ENCODE measurements around the gene PXMP2.

PXMP2 gene

DNA sequence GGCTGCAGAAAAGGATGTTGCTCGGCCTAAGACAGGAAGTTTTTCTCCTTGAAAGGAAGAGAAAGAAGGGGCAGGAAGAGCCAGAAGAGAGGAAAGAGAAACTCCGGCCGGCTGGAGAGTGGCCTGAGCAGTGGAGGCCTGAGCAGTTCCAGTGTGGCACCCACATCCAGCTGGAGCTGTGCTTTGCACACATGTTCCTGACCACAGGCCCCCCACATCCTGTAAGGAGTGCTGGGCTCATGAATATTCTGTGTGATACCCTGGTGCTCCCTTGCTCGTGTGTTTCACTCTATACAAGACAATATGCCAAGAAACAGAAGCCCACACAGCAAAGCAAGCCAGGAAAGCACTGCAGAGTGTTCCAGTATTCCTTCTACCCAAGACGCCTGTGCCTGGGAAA is 27.3 kb upstream of the PXMP2 start:
- in situ Hi-C loops (cut with MboI; ENCODE audit: low sequenced_read_pairs): no loop called here

DNA sequence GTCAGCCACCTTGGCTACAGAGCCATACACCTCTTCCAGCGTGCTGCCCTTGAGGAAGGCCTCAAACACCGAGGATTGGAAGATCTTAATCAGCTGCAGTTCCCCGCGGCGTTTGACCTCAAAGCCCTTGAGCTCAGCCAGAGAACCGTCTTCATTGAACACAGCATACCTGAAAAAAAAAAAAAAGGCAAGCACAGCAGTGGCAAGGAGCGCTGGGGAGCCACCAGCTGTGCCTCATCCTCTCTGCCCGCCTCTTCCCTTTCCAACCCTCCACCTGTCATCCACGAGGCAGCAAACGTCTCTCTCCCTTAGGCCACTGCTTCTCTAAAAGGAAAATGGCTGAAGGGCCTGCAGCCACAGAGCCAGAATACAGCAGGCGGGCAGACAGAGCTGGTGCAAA is 26.4 kb upstream of the PXMP2 start:
- in situ Hi-C loops (cut with MboI; ENCODE audit: low sequenced_read_pairs): no loop called here

DNA sequence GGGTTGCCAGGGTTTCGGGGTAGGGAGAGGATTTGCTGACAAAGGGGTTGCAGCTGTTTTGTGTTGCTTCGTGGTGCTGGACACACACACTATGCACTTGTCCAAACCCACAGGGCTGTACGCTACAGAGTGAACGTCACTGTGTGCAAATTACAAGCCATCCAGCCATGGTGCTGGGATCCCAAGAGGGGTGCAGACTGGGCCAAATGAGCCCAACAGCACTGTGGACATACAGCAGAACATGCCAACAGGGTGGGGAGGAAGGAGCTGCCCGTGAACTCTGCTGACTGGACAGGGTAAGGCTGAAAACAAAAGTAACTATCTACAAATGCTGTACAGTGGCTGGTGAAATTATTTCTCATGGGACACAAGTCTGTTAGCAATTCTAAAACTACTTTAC is 25.4 kb upstream of the PXMP2 start:
- in situ Hi-C loops (cut with MboI; ENCODE audit: low sequenced_read_pairs): no loop called here

DNA sequence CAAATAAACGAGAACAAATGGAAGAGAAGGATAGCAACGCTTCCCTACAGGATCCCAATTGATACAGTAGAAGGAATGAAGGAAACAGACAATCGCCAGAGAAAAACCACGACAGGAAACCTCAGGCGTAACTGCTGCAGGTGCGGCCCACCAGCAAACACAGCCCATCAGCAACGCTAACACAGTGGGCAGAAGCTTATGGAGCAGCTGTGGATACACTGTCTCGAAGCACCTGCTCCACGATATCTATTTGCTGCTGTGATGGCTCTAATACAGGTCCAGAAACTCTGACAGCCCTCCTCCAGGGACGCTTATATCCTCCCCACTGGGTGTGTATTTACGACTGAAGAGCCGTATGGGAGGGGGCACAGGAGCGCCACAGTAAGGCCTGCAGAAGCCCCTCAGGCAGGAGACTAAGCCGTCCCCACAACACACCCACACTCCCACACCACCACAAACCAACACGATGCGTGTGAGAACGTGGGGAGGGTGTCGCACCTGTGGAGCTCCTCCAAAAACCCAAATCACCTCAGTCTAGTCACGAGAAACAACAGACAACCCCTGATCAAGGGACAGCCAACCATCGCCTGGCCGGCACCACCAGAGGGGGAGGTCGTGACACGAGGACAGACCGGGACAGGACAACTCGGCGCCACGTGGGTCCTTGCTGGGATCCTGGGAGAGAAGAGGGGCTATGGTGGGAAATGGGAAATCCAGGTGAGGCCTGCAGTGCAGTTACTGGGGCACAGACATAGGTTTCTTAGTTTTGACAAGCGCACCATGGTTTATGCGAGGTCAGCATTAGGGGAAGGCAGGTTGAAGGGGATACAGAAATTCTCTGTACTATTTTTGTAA is 24.3 kb upstream of the PXMP2 start:
- in situ Hi-C loops (cut with MboI; ENCODE audit: low sequenced_read_pairs): no loop called here

DNA sequence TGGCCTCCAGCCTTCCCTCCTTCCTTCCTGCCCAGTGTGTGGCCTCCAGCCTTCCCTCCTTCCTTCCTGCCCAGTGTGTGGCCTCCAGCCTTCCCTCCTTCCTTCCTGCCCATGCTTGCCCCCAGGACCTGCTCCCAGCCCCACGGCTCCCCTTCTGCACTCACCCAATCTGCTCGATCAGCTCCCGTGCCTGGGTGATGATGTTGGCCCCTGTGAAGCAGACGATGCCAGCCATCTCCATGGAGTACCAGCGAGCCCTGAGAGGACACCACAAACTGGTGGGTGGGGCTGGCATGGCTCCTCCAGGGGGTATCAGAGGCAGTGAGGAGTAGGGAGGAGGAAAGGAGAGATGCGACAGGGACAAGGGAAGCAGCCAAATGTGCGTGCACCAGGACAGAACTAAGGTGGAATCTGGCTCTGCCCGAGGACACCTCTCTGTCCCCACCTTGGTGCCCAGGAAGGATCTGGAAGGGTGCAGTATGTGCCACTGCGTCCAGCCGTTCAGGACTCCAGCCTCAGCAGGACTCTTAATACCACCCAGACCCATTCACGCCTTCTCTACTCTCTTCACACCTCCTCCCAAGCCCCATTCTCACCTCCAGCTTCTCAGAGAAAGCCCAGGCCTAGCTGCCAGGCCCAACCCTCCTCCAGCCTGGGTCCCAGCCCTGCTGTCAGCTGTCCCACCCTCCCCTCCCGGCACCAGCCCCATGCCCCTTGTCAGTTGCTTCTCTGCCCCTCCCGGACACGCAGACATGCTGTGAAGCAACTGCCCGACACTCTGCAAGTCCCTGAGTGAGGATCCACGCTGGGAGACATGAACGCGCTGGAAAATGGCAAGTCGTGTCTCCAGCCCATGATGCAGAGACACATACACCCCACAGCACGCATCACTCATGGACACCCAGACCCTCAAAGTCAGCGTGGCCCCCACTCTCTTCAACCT is 22.9 kb upstream of the PXMP2 start:
- in situ Hi-C loops (cut with MboI; ENCODE audit: low sequenced_read_pairs): no loop called here

DNA sequence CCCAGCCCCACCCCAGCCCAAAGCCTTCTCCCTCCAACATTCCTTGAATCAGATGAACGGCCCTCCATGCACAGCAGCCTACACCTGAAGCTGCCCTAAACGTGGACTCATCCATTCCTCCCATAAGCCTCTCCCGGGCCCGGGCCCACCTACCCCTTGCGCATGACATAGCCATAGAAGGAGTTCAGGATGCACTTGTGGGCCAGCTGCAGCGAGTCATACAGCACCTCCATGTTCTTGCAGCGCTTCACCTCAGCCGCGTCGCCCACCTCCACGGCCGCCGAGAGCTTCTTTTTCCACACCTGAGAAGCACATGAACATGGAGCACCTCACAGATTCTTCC is 22.3 kb upstream of the PXMP2 start:
- in situ Hi-C loops (cut with MboI; ENCODE audit: low sequenced_read_pairs): no loop called here

DNA sequence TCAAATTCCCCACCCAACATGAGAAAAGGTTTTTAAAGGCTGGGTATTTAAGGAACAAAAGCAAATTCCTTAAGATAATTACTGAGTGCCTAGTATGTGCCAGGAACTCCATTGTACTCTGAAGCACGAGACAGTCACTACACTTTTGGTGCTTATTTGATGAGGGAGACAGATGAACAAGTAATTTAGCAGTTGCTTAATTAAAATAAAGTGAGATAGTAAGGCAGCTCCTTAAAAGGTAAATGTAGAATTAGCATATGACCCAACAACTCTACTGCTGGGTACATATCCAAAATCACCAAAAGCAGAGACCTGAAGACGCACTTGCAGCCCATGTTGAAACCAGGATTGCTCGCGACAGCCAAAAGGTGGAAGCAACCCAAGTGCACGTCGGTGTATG is 21.6 kb upstream of the PXMP2 start:
- in situ Hi-C loops (cut with MboI; ENCODE audit: low sequenced_read_pairs): no loop called here

DNA sequence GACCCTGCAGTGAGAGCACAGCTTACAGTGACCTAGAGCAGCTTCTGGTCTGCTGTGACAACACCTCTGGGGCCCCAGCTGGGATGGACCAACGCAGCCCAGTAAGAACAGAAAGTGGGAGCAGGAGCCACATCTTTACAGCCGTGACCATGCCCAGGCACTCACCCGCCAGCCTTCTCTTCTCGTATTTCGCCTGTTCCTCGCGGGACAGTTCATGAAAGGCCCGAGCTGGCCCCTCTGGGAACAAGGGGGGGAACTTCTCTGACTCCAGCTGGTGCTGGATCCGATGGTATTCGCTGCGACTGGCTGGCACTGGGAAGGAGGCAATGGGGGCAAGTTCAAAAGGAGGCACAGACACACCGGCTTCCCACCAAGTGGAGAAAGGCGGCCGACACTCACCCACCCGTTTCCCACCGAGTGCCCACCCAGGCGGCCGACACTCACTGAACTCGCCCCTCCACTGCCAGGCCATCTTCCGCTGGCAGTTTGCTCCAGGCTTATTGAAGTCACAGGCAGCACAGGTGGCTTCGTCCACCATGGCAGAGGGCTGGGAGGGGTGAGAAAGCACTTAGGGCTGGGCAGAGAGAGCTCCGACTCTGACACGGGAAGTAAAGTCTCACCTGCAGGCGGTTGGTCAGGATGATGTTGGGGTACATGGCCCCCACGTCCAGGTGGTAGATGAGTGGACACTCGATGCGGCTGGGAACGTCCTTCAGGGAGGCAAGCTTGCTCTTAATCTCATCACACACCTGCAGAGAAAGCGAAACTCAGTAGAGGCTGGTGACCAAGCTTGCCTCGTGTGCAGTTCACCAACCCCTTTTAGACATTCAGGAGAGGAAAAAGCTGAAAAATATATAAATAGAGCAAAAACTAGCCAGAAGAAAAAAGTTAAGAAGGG is 18.9 kb upstream of the PXMP2 start:
- in situ Hi-C loops (cut with MboI; ENCODE audit: low sequenced_read_pairs): no loop called here

DNA sequence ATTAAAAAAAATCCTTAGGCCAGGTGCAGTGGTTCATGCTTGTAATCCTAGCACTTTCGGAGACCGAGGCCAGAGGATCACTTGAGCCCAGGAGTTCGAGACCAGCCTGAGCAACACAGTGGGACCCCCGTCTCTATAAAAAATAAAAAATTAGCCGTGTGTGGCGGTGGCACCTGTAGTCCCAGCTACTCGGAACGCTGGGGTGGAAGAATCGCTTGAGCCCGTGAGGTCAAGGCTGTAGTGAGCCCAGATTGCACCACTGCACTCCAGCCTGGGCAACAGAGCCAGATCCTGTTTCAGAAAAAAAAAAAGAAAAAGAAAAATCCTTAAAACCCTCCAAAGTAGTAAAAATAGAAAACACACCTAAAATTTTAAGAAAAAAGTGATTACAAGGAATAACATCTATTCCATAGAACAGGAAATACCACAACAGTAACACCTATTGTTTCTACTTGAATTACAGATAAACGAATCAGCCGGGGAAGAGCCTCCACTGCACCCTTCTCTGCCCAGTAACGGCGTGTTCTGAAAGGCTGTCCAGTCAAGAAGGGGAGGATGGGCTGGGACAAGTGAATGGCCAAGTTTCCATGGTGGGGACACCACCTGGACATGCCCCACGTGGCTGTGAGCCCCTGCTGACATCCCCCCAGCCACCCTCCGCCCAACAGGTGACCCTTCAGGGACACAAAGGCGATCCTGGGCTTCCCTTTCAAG is 18.1 kb upstream of the PXMP2 start:
- in situ Hi-C loops (cut with MboI; ENCODE audit: low sequenced_read_pairs): no loop called here

DNA sequence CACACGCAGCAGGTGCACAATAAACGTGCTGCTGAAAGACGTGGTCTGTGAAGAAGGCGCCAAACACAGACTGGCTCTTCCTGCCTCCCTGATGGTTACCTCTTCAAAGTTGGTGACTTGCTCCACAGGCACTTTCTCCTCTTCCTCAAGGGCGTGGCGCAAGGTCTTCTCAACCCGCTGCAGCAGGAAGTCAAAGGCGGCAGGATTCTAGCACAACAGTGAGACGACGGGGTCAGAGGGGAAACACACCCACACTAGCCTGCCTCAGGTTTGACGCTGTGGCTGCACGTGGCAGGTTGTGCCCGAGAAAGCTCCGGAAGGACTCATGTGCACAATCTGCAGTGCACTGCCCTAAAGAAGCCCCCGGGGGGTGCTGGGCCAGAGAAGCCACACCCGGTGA is 15.3 kb upstream of the PXMP2 start:
- in situ Hi-C loops (cut with MboI; ENCODE audit: low sequenced_read_pairs): no loop called here

DNA sequence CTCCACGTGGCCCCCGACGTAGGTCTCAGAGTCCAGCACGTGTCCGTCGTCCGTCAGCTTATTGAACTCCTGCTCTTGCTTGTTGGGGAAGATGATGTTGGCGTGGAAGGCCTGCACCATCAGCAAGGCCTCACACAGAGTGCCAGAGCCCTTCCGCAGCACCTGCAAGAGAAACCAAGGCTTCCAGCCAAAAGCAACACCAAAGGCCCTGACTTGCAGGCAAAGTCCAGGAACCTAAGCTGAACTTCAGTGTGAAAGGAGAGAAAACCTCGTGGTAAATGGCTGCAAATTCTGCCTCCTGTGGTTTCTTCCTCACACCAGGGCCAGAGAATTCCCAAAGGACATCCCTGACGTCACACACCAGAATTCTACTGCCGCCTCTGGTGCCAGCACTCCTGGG is 14.7 kb upstream of the PXMP2 start:
- in situ Hi-C loops (cut with MboI; ENCODE audit: low sequenced_read_pairs): no loop called here

DNA sequence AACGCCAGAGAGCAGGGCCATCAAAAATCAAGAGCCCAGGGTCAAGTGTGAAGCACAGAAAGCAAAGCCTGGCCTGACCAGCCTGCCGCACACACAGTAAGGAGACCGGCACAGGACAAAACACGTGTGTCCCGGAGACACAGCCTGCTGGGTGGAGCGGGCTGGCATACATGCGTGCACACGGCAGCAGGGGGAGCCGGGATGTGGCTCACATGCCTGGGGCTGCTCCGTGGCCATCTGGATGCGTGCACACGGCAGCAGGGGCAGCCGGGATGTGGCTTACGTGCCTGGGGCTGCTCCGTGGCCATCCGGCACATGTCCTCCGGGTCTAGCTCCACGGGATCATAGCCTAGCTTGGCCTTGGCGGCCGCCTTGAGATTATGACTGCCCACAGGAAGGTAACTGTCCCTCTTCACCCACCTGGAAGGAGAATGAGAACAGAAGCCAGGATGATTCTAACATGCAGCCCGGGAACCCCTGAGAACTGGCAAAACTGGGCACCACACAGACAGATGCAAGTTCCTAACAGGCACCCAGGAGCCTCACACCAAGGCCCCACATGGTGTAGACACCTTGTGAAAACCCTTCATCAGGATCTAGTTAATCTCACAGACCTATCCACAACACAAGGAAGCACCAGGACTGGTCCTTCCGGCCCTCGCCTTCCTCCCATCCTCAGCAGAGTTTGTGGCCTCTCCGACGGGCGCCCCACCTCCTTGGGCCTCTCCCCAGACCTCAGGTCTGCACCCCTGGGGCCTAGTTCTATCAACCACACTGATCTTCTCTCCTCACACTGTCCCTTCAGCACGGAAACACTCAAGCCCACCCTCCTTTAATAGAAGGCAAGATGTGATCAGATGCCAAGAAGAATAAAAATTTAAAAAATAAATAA is 13.9 kb upstream of the PXMP2 start:
- in situ Hi-C loops (cut with MboI; ENCODE audit: low sequenced_read_pairs): no loop called here

DNA sequence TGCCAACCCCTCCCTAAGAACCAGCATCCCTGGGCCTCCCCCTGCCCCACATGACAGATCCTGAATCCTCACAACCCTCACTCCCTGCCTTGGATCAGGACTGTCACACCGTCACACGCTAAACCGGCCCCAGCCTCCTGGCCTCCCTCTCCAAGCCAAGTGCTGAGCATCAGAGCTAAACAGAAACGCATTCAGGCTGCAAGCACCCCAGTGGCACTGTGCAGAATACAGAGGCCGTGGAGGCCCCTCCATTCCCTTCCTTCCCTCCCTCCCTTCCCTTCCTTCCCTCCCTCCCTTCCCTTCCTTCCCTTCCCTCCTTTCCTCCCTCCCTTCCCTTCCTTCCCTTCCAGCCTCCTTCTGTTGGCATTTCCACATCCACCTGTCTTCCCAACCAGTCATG is 12.8 kb upstream of the PXMP2 start:
- in situ Hi-C loops (cut with MboI; ENCODE audit: low sequenced_read_pairs): no loop called here

DNA sequence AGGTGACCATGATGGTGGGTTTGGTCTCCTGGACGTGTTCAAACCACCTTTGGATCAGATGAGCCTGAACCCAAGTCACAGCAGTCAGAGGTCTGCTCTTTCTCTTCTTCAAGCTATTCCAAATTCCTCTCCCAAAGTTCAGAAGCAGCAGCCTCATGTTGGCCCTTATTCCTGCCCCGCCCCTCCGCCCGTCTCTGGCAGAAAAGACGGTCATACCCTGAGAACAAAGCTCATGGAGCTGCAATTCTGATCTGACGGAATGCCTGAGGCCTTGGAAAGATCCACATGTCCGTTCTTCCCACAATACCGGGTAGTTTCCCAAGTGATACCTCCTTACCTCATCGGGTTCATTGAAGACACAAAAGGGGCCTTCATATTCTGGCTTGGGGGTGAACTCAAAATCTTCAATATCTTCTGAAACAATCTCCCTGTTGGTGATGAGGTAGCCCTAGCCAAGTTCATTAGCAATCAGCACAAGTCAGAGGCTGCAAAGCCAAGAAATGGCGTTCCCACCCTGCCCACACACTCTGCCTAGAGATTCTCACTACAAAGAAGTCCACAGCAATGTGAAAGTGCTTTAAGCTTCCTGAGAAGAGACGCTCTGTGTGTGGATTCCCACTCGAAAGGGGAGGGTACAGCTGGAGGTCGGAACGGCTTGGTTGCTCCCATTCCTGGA is 11.5 kb upstream of the PXMP2 start:
- in situ Hi-C loops (cut with MboI; ENCODE audit: low sequenced_read_pairs): no loop called here

DNA sequence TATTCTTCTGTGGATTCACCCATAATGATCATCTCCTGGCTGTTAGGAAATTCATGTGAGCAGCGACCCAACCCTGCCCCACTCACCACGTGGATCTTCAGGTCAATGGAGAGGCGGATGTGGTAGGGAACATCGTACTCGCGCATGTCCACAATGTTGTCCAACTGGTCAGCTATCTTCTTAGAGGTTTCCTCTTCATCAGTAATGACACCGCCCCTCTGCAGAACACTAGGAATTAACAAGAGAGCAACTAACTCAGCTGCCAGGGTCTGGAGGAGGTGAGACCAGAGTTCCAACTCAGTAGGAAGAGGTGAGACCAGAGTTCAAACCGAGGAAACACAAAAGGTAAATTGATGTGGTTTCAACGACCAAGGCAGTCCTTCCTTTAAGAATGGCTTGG is 9.9 kb upstream of the PXMP2 start:
- in situ Hi-C loops (cut with MboI; ENCODE audit: low sequenced_read_pairs): no loop called here

DNA sequence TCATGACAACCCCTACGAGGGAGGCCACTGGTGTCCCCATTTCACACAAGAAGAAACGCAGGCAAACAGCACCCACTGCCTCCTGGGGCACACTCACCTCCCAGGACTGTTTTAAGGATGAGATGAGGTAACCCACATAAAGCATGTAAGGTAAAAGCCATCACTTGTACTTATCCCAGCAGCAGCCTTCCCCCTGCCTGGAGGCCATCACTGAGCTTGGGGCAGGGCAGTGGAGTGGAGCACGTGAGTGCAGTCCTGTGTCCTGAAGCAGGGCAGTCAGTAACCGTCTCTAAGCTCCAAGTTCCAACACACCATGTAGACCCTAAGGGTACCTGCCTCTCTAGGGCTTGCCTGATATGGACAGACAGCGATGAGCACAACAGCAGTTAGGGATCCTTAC is 2.0 kb upstream of the PXMP2 start:
- in situ Hi-C loops (cut with MboI; ENCODE audit: low sequenced_read_pairs): no loop called here

DNA sequence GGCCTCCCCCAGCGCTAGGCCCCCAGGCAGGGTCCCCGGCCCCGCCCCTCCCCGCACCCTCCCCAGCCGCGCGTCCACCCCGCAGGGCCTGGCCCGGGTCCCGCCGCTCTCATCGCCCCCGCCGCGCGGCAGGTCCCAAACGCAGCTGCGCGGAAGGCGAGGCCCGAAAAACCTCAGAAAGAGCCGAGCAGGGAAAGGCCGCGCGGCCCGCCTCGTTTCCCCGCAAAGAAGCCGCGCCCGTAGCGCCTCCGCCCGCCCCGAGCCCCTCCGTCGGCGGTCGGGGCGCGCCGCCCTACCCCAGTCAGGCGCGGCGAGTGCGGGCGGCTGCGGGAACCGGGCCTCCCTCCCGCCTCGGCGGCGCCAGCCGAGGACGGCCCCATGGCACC is 569 bp upstream of the PXMP2 start:
- in situ Hi-C loops (cut with MboI; ENCODE audit: low sequenced_read_pairs): no loop called here

DNA sequence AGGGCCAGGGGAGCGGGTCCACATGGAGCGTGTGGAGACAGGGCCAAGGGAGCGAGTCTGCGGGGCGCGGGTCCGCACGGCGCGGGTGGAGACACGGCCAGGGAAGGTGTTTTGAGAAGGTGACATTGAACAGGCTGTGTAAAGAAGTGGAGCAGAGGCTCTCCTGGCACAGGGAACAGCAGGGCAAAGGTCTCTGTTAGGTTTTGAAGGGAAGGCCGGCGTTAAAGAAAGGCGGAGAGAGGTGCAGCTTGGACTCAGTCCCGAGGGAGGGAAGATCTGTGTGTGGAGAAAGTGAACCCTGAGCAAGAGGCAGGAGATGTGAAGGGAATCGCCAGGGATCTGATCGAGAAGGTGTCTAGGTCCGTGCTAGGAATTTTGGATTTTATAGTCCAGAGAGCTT is 1.8 kb downstream of the PXMP2 start:
- in situ Hi-C loops (cut with MboI; ENCODE audit: low sequenced_read_pairs): no loop called here

DNA sequence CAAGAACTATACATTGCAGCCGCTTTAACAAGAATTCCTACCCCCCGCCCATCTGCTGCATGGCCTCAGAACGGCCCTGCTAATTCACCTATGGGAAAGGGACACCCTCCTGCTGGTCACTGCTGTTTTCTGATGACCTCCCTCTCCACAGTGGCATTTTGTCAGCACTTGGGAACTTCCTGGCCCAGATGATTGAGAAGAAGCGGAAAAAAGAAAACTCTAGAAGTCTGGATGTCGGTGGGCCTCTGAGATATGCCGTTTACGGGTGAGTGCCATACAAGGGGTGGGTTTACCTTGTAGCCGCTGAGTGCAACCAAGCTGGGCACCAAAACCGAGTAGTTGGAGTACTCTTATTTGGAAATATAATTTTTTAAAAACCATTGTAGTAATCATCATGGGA is 2.7 kb downstream of the PXMP2 start:
- in situ Hi-C loops (cut with MboI; ENCODE audit: low sequenced_read_pairs): no loop called here

Data from HL-60/S4 treated with retinoic acid at 250 ng/mL for 4 days and 3 days (cell line).